ENCODE results near the gene NPAS3. TPM values are rescaled to one million over a fixed set of nuclear protein-coding genes. Genes with fewer than 3 reads are reported as not detected.

The NPAS3 gene
- total RNA-seq, 1 donor from 2014 or later: 5.2 TPM

DNA sequence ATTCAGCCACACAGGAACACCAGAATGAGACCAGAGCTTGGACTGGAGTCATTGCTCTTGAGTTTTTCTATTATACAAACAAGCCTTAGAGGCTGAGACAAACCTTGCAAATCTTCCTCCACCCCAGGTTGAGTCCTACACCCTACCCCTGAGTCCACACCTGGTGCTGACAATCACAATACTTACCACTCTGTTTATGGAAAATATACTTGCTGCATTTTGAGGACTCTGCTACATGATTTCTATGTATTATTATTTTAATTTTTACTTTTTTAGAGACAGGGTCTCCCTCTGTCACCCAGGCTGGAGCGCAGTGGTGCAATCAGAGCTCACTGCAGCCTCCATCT, 910.7 kb downstream of the NPAS3 start:
- Mint-ChIP-seq H3K27ac (no peak overlapping the region), H3K4me1 (peaks cover 3% of the 10 kb centered on the region), H3K4me3 (no peak overlapping the region)

DNA sequence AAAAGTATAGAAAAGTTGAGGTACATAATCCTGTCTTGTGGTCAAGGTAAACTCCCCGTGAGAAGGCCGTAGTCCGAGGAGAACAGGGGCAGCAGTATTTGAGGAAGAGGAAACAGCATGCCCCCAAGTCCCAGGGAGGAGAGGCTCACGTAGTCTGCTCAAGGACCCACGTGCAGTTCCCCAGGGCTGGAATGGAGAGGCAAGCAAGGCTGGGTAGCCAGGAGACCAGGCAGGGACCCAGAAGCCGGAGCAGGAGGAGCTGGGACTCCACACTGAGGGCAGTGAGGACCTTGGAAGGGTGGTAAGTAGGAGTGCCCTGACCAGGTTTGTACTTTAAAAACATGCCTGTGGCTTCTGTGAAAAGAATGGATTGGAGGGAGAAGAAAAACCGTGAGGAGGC, 912.1 kb downstream of the NPAS3 start:
- H3K27me3 Mint-ChIP-seq (ENCODE audit: low read depth): peaks cover 10% of the 10 kb centered on the region
- H3K9me3 Mint-ChIP-seq: no peaks in the 10 kb centered on the region
- H3K36me3 Mint-ChIP-seq: no peaks in the 10 kb centered on the region
- no peak overlapping the region for H3K4me3 Mint-ChIP-seq
- no peak for DNase-seq (ENCODE audit: low spot score in 2 of 2, unreplicated experiment in 2 of 2)
- peaks cover 3% of the 10 kb centered on the region for H3K4me1 Mint-ChIP-seq
- TF ChIP-seq, protein P1, sequence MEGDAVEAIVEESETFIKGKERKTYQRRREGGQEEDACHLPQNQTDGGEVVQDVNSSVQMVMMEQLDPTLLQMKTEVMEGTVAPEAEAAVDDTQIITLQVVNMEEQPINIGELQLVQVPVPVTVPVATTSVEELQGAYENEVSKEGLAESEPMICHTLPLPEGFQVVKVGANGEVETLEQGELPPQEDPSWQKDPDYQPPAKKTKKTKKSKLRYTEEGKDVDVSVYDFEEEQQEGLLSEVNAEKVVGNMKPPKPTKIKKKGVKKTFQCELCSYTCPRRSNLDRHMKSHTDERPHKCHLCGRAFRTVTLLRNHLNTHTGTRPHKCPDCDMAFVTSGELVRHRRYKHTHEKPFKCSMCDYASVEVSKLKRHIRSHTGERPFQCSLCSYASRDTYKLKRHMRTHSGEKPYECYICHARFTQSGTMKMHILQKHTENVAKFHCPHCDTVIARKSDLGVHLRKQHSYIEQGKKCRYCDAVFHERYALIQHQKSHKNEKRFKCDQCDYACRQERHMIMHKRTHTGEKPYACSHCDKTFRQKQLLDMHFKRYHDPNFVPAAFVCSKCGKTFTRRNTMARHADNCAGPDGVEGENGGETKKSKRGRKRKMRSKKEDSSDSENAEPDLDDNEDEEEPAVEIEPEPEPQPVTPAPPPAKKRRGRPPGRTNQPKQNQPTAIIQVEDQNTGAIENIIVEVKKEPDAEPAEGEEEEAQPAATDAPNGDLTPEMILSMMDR (IDR thresholded peaks at IDR 0.05; ENCODE audit: unreplicated experiment): no peak
- no peak overlapping the region for H3K27ac Mint-ChIP-seq

More for the DNA sequence above, 910.7 kb downstream of the NPAS3 start:
- Mint-ChIP-seq H3K36me3 (no peaks in the 10 kb centered on the region), H3K27me3 (ENCODE audit: low read depth) (peaks cover 11% of the 10 kb centered on the region), H3K9me3 (no peaks in the 10 kb centered on the region)
- no peak for DNase-seq (ENCODE audit: low spot score in 2 of 2, unreplicated experiment in 2 of 2)
- TF ChIP-seq, protein P1 (IDR thresholded peaks at IDR 0.05; ENCODE audit: unreplicated experiment): no peak

GRCh38 chr14:33851366-33851765, 912.7 kb downstream of the NPAS3 start:
- Mint-ChIP-seq H3K27ac (no peak overlapping the region), H3K9me3 (no peaks in the 10 kb centered on the region), H3K4me3 (no peak overlapping the region), H3K36me3 (no peaks in the 10 kb centered on the region), H3K27me3 (ENCODE audit: low read depth) (peaks cover 6% of the 10 kb centered on the region), H3K4me1 (peaks cover 3% of the 10 kb centered on the region)
- DNase-seq (ENCODE audit: low spot score in 2 of 2, unreplicated experiment in 2 of 2): no peak
- TF ChIP-seq, protein P1 (IDR thresholded peaks at IDR 0.05; ENCODE audit: unreplicated experiment): no peak

DNA sequence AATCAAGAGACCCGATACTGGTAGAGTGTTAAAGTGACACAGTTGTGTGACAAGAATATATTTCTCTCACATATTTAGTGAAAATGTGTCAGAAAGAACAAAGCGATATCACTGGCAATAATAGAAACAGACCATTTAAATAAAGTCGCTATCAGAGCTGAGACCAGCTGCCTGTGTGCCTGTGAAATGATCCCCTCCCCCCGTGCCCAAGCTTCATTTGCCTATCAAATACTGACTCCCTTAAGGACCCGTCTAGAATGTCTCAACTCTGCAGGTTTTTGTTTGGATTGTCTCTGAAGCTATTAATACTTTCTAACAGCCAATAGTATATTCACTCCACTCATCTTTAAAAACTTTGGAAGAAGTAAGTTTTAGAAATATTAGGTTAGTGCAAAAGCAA, 913.3 kb downstream of the NPAS3 start:
- Mint-ChIP-seq H3K4me3 (no peak overlapping the region), H3K27ac (no peak overlapping the region), H3K36me3 (no peaks in the 10 kb centered on the region), H3K4me1 (peaks cover 3% of the 10 kb centered on the region), H3K27me3 (ENCODE audit: low read depth) (peaks cover 6% of the 10 kb centered on the region), H3K9me3 (no peaks in the 10 kb centered on the region)
- TF ChIP-seq, protein P1 (IDR thresholded peaks at IDR 0.05; ENCODE audit: unreplicated experiment): no peak
- no peak for DNase-seq (ENCODE audit: low spot score in 2 of 2, unreplicated experiment in 2 of 2)

Measured in mesothelial cell of epicardium (in vitro differentiated cells).